Spinal cord (tissue), 10 donors: Measurements from ENCODE around the gene CDH1. TPM values are rescaled to one million over a fixed set of nuclear protein-coding genes. Genes with fewer than 3 reads are reported as not detected.

Source experiments
- DNase-seq, 6 donors: peaks; one replicate each; pipeline versions ENCODE4 v3.0.0 to v3.0.0-alpha.2; 2013 to 2015; ENCODE audit warnings: low spot score in 6 of 6, low read depth in 4 of 6
- H3K27ac ChIP-seq: one replicate; pipeline ENCODE4 v1.5.1; 2013; ENCODE audit warnings: low read depth, low read length, control low read depth
- H3K27me3 ChIP-seq: one replicate; pipeline ENCODE4 v1.6.1; 2013; ENCODE audit warnings: low read length; ENCODE audit not compliant: control insufficient read depth, insufficient read depth
- H3K36me3 ChIP-seq: one replicate; pipeline ENCODE4 v1.6.1; 2013; ENCODE audit warnings: low read length; ENCODE audit not compliant: control insufficient read depth, insufficient read depth
- H3K4me1 ChIP-seq: one replicate; pipeline ENCODE4 v1.6.1; 2013; ENCODE audit warnings: low read length; ENCODE audit not compliant: control insufficient read depth, insufficient read depth
- H3K4me3 ChIP-seq: one replicate; pipeline ENCODE4 v1.5.1; 2013; ENCODE audit warnings: low read depth, low read length, control low read depth
- H3K9me3 ChIP-seq: one replicate; pipeline ENCODE4 v1.6.1; 2013; ENCODE audit warnings: low read length; ENCODE audit not compliant: control insufficient read depth, insufficient read depth
- WGBS: methylation state at CpG from one replicate; pipeline ENCODE4 v1.1.5; 2013; ENCODE audit warnings: missing lambda C conversion rate; ENCODE audit not compliant: insufficient coverage; 5-methylcytosine and 5-hydroxymethylcytosine counted together
- polyA plus RNA-seq, 2 donors: library from polyadenylated mRNA; unstranded; fragments of 120-200 nt; gene quantifications; one replicate each; pipeline ENCODE4 v1.2.1, GENCODE V29; 2013; ENCODE audit not compliant: insufficient read length in 2 of 2
- total RNA-seq, 2 donors: library from RNA; depleted of rRNA in 1 of 2; stranded (reverse); fragments of 120-200 nt in 1 of 2; fragments of >200 nt in 1 of 2; gene quantifications; one replicate each; pipeline versions ENCODE4 v1.2.3 to v1.2.4, GENCODE V29; 2013 to 2014
- donor health status: healthy.

The CDH1 gene
- total and polyA plus RNA-seq, 4 donors = 23.6 to 45.4 (median 31.9) TPM

DNA sequence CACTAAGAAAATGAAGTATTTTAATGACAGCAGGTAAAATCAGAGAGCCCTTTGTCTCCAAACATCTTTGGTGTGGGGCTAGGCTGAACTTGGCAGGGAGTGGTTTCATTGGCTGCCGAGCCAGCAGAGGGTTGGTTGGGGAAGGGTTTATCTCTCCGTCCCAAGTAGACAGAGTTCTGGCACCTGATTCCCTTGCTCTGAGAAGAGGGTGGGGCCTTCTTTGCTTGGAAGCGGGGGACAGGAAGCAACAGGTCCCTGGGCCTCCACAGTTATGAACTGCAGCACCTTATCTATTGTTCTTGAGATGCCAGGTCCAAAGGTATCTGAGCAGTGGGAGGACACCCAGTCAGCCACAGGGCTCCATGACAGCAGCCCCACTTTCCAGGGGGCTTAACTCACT is 12.3 kb upstream of the CDH1 start:
- WGBS = 33% methylated on average over 2 of the region's 3 CpGs
- H3K27ac ChIP-seq = no peak overlapping the region
- H3K27me3 ChIP-seq = no peaks in the 10 kb centered on the region
- no peak overlapping the region for H3K4me3 ChIP-seq
- H3K9me3 ChIP-seq = no peaks in the 10 kb centered on the region
- no peak for DNase-seq
- H3K36me3 ChIP-seq = no peaks in the 10 kb centered on the region
- H3K4me1 ChIP-seq = no peaks in the 10 kb centered on the region

DNA sequence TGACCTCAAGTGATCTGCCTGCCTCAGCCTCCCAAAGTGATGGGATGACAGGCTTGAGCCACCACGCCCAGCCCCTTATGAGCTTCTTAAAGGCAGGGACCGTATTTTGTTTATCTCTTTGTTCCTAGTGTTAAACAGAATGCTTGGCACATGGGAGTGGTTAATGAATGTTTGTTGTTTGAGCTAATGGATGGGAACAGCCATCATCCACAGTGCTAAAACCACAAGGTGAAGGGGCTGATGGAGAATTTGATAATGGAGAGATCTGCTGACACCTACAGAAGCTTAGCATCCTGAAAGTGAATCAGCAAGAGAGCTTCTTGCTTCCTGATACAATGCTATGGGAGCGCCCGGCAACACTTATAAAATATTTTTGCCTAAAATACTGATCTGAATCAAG is 8.6 kb upstream of the CDH1 start:
- Histone ChIP-seq H3K27ac (no peak overlapping the region), H3K4me1 (no peaks in the 10 kb centered on the region), H3K9me3 (no peaks in the 10 kb centered on the region), H3K36me3 (no peaks in the 10 kb centered on the region), H3K27me3 (no peaks in the 10 kb centered on the region), H3K4me3 (no peak overlapping the region)
- WGBS = 100% methylated on average over 2 of the region's 4 CpGs
- no peak for DNase-seq

DNA sequence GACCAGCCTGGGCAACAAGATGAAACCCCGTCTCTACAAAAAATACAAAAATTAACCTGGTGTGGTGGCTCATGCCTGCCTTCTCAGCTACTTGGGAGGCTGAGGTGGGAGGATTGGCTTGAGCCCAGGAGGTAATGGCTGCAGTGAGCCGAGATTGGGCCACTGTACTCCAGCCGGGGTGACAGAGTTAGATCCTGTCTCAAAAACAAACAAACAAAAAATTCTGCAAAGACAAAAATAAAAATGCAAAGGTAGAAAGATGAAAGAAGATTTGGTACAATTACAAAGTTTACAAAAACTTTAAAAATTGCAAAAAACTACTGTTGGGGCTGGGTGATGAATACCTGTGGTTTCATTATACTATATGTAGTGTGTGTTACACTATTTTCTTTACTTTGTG is 5.5 kb upstream of the CDH1 start:
- H3K9me3 ChIP-seq = no peaks in the 10 kb centered on the region
- H3K4me1 ChIP-seq = peaks cover 3% of the 10 kb centered on the region
- H3K27ac ChIP-seq = no peak overlapping the region
- peaks cover 3% of the 10 kb centered on the region for H3K27me3 ChIP-seq
- no peak overlapping the region for H3K4me3 ChIP-seq
- WGBS = no CpG with 5 or more reads among the region's 3 CpGs
- no peaks in the 10 kb centered on the region for H3K36me3 ChIP-seq
- no peak for DNase-seq

DNA sequence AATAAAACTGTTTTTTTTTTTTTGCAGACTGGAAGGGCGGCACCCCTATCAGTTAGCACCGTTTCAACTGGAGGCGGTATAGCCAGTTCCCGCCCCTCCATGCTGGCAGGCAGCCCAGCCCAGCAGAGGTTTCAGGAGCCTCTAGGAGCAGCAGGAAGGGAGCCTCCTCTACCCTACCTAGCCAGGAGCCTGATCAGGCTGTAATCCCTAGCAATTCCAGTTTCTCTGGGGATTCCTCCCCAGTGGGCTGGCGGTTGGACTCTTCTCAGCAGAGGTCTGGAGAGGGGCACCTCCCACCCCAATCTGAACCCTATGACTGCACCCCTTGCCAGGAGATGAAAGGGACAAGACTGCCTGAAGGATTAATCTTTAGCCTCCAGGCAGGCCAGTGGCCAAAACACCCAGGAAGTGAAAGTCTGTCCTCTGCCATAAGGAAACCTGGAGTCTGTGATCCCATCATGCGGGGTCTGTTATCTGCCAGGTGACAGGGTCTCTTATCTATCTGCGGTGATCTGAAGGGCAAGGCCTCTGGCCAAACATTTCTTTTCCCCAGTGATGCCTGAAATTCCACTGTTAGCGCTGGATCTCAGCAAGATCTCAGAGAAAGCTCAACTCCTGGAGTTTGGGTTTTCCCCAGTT is 4.9 kb upstream of the CDH1 start:
- H3K4me3 ChIP-seq = no peak overlapping the region
- H3K27me3 ChIP-seq = peaks cover 9% of the 10 kb centered on the region
- no peaks in the 10 kb centered on the region for H3K9me3 ChIP-seq
- no peaks in the 10 kb centered on the region for H3K36me3 ChIP-seq
- 51% methylated on average over 8 of the region's 8 CpGs for WGBS
- H3K27ac ChIP-seq = no peak overlapping the region
- peak in 1 of 6 donors; percentile 27 for DNase-seq
- peaks cover 8% of the 10 kb centered on the region for H3K4me1 ChIP-seq

DNA sequence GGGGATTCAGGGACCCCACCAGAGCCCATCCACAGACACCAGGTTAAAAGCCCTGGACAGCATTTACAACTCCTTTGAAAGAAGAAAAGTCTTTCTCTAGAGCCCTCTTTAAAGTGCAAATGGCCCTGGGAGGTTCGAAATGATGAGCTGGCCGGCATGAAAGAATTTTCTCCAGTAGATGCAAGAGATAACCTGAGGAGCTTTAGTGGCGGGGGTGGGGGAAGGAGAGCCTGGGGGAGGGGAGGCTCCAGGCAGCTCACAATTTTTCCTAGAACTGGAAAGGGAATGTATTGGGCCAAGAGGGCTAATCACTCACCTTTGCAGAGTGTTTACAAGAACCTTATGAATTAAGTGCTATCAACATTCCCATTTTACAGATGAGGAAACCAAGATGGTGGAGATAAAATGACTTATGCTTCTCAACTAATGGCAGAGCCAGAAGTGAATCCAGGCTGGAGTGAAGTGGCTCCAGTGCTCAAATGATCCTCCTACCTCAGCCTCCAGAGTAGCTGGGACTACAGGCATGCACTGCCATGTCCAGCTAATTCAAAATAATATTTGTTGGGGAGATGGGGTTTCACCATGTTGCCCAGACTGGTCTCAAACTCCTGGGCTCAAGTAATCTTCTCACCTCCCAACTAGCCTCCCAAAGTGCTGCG is 4.2 kb upstream of the CDH1 start:
- no peaks in the 10 kb centered on the region for H3K9me3 ChIP-seq
- DNase-seq = no peak
- no peak overlapping the region for H3K4me3 ChIP-seq
- H3K27me3 ChIP-seq = peaks cover 15% of the 10 kb centered on the region
- no peak overlapping the region for H3K27ac ChIP-seq
- H3K36me3 ChIP-seq = no peaks in the 10 kb centered on the region
- peaks cover 10% of the 10 kb centered on the region for H3K4me1 ChIP-seq
- WGBS = 29% methylated on average over 2 of the region's 4 CpGs

DNA sequence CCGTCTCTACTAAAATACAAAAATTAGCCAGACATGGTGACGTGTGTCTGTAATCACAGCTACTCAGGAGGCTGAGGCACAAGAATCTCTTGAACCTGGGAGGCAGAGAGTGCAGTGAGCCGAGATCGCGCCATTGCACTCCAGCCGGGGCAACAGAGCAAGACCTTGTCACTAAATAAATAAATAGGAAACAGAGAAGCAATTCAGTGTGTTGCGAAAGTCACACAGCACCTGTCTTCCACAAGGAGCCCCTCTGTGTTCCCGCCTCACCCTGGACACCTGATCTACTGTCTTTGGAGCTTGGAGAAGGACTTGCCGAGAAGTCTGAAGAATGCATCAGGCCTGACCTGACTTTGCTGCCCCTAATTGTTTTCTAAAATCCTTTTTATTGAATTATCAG is 3.5 kb upstream of the CDH1 start:
- Histone ChIP-seq H3K36me3 (no peaks in the 10 kb centered on the region), H3K4me3 (no peak overlapping the region), H3K4me1 (peaks cover 17% of the 10 kb centered on the region), H3K27me3 (peaks cover 20% of the 10 kb centered on the region), H3K9me3 (no peaks in the 10 kb centered on the region), H3K27ac (no peak overlapping the region)
- 90% methylated on average over 2 of the region's 9 CpGs for WGBS
- DNase-seq = no peak

DNA sequence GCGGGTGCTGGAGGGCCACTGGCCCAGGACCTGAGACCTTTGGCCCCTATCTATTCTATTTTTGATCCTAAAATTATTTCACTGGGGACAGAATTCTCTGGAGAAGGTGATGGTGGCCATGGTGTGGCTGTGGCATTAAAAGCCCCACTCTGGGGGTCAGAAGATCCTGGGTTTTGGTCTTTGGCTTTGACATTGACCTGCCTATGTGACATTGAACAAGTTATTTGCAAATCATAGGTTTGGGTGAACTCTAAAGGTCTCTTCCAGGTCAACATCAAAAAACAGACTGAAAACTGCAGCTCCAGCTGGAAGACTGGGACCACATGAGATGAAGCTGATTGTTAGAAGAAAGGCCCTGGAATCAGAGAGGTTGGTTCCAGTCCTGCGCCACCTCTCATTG is 2.3 kb upstream of the CDH1 start:
- no peak overlapping the region for H3K27ac ChIP-seq
- no peak overlapping the region for H3K4me3 ChIP-seq
- DNase-seq = no peak
- H3K4me1 ChIP-seq = peaks cover 17% of the 10 kb centered on the region
- WGBS = no CpG with 5 or more reads among the region's 2 CpGs
- H3K27me3 ChIP-seq = peaks cover 20% of the 10 kb centered on the region
- H3K9me3 ChIP-seq = no peaks in the 10 kb centered on the region
- H3K36me3 ChIP-seq = no peaks in the 10 kb centered on the region

DNA sequence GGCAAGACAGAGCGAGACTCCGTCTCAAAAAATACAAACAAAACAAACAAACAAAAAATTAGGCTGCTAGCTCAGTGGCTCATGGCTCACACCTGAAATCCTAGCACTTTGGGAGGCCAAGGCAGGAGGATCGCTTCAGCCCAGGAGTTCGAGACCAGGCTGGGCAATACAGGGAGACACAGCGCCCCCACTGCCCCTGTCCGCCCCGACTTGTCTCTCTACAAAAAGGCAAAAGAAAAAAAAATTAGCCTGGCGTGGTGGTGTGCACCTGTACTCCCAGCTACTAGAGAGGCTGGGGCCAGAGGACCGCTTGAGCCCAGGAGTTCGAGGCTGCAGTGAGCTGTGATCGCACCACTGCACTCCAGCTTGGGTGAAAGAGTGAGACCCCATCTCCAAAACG is 531 bp upstream of the CDH1 start:
- Histone ChIP-seq H3K36me3 (no peaks in the 10 kb centered on the region), H3K4me1 (peaks cover 25% of the 10 kb centered on the region), H3K27me3 (peaks cover 20% of the 10 kb centered on the region), H3K4me3 (peak overlapping the region; percentile 68), H3K27ac (no peak overlapping the region), H3K9me3 (no peaks in the 10 kb centered on the region)
- no peak for DNase-seq
- WGBS = 84% methylated on average over 7 of the region's 12 CpGs

DNA sequence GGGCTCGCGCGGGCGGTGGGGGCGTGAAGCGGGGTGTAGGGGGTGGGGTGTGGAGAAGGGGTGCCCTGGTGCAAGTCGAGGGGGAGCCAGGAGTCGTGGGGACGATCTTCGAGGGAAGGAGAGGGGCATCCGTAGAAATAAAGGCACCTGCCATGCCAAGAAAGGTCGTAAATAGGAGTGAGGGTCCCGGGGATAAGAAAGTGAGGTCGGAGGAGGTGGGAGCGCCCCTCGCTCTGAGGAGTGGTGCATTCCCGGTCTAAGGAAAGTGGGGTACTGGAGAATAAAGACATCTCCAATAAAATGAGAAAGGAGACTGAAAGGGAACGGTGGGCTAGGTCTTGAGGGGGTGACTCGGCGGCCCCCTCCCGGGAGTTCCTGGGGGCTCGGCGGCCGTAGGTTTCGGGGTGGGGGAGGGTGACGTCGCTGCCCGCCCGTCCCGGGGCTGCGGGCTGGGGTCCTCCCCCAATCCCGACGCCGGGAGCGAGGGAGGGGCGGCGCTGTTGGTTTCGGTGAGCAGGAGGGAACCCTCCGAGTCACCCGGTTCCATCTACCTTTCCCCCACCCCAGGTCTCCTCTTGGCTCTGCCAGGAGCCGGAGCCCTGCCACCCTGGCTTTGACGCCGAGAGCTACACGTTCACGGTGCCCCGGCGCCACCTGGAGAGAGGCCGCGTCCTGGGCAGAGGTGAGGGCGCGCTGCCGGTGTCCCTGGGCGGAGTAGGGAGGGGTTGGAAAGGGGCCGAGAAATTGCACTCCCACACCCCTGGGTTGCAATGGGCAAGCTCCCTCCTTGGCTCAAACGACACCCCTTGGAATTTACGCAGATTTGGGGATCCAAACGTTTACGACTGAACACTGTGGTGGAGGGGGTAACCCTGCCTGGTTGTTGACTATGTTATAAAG is 888 bp downstream of the CDH1 start:
- Histone ChIP-seq H3K4me1 (peaks cover 37% of the 10 kb centered on the region), H3K27me3 (peaks cover 20% of the 10 kb centered on the region), H3K36me3 (no peaks in the 10 kb centered on the region), H3K9me3 (no peaks in the 10 kb centered on the region), H3K4me3 (peak overlapping the region; percentile 68), H3K27ac (peak overlapping the region; percentile 80)
- 1% methylated on average over 44 of the region's 58 CpGs for WGBS
- DNase-seq = peak in 2 of 6 donors; percentile 29 to 31
